ENCODE measurements around the gene COQ8B.
"Not testable (repeated sequence)": the region's sequence is repeated elsewhere in the genome, so short reads cannot be mapped to it uniquely, and the experiment has no call there.

COQ8B gene

DNA sequence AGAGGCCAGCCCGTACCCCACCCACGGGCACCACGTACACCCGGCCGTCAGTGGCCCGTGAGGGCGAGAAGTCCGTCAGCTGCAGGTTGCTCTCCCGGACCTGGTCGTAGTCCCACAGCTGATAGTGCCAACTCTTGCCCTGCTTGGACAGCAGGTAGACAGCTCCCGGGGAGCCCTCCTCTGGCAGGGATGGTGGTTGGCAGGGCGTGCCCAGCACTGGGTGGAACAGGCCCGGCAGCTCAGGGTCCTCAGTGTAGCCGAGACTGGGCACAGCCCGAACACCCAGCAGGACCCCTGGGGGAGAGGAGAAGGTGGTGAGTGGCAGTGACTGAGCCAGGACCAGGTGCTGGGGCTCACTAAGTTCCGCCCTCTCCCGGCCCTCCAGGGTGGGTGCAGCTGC, 25.8 kb upstream of the COQ8B start:
- DNase-seq (ENCODE audit: low spot score) = no peak

DNA sequence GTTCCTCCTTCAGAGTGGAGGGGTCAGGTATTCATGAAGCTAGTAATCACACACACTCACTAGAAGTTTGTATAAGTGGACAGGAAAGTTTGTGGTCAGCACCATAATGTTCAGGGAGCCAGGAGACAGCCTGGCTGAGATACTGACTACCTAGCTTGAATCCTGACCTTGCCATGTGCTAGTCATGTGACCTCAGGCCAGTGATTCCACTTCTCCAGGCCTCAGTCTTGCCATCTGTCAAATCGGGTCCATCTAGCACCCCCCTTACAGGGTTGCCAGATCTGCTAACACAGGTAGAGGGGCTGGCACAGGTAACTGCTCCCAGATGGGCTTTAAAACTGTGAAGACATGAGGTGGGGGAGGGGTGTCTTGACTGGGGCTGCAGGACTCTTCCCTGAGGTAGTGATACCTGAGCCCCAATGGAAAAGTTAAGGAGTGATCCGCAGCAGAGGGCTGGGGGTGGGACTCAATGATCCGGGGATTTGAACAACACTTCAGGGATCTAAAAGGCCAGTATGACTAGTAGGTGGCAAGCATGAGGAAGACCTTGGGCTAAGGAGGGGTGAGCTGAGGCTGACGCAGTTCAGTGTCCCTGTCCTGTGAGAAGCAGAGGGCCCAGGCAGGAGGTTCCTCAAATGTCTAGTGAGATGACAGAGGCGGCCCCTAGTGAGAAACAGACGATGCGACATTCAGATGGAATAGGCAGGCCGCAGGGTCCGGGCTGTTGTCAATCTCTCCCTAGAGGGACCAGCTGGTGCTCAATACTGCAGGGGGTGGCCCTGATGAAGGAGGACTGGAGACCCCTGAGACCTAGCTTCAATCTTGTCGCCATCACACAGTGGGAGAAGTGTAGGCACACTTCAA, 25.1 kb upstream of the COQ8B start:
- no peak for DNase-seq (ENCODE audit: low spot score)

DNA sequence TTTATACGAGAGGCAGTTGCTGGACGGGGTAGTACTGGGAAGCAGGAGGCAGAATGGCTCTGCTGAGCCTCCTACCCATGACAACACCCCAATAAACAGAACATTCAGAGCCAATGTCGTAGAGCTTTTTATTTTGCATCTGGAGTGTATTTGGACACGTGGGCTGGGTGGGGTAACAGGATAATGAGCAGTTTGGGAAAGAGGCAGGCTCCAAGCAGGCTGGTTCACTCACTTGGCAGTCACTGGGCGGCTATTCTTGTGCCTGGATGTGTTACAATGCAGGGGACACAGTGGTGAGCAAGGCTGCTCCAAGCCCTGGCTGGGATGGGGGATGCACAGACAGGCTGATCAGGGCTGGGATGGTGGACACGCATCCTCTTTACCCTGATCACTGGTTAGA, 24.1 kb upstream of the COQ8B start:
- no peak for DNase-seq (ENCODE audit: low spot score)

DNA sequence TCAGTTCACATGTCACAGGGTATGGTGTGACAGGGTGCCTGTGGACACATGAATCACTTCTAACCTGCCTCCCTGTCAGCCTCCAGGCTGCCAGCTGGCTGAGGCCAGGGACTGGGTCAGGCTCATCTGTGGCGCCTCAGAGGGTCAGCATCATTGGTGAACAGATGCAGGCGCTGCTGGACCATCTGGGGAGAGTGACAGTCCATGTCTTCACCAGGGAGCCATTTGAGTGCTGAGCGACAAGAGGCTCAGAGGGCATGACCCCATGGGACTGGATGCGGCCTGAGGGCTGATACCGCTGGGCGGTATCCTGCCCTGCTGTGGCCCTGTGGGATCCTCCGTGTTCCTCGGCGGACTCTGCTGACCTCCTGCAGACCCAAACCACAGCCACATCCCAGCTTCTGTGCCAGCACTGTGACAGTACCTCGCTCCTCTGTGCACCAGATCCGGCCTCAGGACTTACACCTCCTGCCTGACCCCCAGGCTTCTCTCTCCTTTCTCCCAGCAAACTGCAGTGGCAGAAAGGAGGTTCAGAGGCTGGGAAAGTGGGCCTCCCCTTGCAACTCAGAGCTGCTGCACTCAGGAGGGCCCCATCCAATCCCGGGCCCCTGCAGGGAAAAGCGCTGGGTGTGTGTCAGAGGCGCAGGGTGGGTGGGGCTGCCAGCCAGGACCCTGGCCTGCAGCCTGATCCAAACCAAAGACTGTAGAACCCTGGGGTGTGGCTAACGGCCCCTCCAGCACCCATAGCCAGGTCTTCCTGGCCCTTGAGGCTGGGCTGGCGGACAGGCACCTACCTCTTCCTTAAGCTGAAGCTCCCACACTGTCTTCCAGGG, 23.4 kb upstream of the COQ8B start:
- DNase-seq (ENCODE audit: low spot score) = no peak

DNA sequence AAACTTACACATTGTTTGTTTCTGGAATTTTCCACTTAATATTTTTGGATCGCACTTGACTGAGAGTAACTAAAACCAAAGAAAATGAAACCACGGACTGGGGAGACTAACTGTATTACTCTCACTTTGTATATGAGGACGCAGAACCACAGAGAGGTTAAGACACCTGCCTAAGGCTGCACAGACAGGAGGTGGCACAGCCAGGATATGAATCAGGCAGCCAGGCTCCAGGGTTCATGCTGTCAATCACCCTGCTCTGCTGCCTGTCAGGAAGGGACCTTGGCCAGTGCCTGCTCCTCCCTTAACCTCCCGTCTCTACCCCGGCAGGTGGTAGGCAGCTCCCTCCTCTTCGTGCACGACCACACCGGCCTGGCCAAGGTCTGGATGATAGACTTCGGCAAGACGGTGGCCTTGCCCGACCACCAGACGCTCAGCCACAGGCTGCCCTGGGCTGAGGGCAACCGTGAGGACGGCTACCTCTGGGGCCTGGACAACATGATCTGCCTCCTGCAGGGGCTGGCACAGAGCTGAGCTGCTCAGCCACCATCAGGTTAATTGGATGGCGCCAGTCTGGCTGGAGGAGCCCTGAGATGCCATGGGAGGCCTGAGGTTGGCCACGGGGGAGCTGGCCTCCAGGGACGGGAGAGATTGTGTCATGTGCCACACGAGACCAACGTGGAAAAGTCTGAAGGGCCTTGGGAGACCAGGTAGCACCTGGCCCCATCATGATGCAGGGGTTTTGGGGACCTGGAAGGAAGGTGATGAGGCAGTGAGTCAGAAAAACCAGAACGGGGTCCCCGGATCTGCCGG, 22.5 kb upstream of the COQ8B start:
- no peak for DNase-seq (ENCODE audit: low spot score)

DNA sequence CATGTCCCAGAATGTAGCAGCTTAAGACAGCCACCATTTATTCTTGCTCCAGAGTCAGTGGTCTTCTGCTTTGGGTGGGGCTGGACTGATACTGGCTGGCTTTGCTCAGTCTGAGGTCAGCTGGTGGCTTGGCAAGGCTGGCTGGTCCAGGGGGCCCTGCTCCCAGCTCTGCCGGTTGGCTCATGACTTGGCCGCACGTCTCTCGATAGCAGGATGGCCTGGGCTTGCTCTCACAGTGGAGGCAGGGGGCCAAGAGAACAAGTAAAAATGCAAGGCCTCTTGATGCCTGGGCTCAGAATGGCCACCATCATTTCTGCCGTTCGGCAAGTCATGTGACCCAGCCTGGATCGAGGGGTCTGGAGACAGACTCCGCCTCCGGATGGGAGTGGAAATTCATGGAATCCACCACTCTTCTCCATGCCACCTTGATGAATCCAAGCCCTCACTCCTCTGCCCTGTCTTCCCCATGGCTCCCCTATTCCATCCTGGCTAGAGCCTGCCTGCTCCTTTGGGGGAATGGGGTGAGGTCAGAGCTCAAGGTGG, 20.5 kb upstream of the COQ8B start:
- DNase-seq (ENCODE audit: low spot score) = no peak

DNA sequence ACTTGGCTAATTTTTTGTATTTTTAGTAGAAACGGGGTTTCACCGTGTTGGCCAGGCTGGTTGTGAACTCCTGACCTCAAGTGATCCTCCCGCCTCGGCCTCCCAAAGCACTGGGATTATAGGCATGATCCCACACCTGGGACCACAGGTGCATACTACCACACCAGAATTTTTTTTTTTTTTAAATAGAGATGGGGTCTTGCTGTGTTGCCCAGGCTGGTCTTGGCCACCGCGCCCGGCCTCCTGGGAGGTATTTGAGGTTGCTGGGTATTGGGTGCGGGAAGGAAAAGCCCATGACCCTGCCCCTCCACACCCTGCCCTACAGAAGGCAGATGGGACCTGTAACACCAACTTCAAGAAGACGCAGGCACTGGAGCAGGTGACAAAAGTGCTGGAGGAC, 20.0 kb upstream of the COQ8B start:
- DNase-seq (ENCODE audit: low spot score) = no peak

DNA sequence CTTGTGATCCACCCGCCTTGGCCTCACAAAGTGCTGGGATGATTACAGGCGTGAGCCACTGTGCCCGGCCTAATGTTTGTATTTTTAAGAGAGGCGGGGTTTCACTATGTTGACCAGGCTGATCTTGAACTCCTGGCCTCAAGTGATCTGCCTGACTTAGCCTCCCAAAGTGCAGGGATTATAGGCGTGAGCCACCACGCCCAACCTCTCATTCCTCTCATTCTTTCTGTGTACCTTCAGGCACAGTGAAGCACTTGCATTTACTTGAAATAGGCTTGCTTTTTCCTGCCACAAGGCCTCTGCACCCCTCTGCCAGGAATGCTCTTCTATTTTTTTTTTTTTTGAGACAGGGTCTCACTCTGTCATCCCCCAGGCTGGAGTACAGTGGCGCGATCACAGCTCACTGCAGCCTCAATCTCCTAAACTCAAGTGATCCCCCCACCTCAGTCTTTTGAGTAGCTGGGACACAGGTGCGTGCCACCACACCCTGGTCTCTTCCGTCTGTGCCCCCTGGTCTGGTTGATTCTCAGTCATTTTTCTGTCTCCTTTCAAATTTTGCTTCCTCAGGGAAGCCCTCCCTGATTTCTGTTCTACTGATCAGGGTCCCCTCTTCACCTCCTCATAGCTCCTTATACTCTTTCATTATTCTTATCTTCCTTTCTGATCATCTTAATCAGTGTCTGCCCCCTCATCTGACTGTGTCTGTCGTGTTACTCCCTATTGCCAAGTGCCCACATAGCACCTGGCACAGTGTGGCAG, 18.5 kb upstream of the COQ8B start:
- no peak for DNase-seq (ENCODE audit: low spot score)

DNA sequence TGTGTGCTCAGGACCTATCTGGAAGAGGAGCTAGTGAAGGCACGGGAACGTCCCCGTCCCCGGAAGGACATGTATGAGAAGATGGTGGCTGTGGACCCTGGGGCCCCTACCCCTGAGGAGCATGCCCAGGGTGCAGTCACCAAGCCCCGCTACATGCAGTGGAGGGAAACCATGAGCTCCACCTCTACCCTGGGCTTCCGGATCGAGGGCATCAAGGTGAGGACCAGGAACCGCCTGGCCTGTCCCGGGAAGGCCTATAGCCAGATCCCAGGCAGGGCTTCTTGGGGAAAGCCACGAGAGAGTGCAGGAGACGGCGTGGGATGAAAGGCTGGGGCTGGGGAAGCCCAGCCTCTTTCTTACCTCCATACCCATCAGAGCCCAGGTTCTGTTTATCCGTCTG, 16.5 kb upstream of the COQ8B start:
- no peak for DNase-seq (ENCODE audit: low spot score)

DNA sequence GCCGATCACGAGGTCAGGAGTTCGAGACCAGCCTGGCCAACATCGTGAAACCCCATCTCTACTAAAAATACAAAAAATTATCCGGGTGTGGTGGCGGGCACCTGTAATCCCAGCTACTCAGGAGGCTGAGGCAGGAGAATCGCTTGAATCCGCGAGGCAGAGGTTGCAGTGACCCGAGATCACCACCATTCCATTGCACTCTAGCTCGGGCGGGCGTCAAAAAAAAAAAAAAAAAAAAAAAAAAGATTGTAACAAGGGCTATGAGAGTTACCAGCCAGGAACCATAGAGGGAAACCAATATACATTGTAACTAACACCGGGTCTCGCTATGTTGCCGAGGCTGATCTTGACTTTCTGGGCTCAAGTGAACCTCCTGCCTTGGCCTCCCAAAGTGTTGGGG, 15.6 kb upstream of the COQ8B start:
- not testable (repeated sequence) for DNase-seq (ENCODE audit: low spot score)

DNA sequence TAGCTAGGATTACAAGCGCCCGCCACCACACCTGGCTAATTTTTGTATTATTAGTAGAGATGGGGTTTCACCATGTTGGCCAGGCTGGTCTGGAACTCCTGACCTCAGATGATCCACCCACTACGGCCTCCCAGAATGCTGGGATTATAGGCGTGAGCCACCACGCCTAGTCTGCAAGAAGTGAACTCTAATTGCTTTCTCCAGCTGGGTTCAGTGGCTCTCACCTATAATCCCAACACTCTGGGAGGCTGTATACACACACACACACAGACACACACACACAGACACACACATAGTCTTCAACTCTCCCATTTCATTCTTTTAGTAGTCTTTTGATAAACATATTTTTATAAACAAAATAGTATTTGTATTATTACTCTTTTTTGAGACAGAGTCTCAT, 13.4 kb upstream of the COQ8B start:
- not testable (repeated sequence) for DNase-seq (ENCODE audit: low spot score)

DNA sequence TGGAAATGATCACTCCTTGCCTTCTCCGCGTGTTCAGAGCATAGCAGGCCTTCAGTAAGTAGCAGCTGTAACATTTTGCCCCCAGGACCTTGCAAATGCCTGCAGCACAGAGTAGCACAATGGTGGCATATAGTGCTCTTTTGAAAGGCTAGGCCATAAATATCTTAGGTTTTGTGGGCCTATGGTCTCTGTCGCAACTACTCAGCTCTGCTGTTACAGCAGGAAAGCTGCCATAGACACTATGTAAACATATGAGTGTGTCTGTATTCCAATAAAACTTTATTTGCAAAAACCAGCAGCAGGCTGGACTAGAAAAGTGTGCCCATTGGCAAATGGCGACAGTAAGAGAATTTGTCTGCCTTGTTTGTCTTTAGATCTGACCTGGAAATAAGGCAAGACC, 9.6 kb upstream of the COQ8B start:
- DNase-seq (ENCODE audit: low spot score) = no peak

DNA sequence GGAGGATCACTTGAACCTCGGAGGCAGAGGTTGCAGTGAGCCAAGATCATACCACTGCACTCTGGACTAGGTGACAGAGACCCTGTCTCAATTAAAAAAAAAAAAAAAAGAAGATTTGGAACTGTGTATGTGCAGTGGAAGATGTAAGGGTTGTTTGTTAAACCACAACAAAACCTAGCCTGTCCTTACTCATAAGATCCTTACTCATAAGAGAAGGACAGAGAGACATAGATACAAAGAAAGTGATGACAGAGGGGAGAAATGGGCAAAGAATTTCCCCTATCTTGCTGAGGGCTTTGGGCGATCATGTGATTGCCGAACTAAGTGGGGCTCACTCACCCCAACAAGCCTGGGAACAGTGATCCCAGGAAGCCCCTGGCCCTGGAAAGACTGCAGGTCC, 8.2 kb upstream of the COQ8B start:
- no peak for DNase-seq (ENCODE audit: low spot score)

DNA sequence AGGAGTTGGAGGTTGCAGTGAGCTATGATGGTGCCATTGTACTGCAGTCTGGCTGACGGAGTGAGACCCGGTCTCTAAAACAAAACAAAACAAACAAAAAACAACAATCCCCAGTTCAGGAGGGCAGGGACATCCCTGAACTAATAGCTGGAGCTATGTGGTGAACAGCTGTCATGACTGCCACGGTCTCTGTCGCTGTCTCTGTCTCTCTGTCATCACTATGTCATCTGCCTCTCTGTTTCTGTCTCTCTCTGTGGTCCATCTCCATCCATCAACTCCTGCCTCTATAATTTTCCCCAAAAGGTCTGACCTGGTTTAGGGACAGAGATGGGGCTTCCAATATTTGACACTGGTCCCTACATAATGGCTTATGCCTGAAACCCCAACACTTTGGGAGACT, 7.6 kb upstream of the COQ8B start:
- no peak for DNase-seq (ENCODE audit: low spot score)

DNA sequence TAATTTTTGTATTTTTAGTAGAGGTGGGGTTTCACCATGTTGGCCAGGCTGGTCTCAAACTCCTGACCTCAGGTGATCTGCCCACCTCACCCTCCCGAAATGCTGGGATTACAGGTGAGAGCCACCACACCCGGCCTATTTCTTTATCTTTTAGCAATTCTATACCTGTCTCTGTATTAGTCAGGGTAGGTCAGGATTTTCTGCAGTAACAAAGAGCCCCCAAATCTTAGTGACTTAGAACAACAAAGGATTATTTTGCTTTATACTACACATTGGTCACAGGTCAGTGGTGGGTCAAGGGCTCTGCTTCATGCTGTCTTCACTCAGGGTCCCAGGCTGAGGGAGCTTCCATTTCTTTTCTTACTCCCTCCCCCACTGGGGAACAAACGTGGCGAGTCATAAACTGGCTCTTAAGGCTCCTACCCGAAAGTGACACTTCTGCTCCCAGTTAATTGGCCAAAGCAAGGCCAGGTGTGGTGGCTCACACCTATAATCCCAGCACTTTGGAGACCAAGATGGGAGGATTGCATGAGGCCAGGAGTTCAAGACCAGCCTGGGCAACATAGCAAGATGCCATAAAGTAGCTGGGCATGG, 7.1 kb upstream of the COQ8B start:
- no peak for DNase-seq (ENCODE audit: low spot score)

DNA sequence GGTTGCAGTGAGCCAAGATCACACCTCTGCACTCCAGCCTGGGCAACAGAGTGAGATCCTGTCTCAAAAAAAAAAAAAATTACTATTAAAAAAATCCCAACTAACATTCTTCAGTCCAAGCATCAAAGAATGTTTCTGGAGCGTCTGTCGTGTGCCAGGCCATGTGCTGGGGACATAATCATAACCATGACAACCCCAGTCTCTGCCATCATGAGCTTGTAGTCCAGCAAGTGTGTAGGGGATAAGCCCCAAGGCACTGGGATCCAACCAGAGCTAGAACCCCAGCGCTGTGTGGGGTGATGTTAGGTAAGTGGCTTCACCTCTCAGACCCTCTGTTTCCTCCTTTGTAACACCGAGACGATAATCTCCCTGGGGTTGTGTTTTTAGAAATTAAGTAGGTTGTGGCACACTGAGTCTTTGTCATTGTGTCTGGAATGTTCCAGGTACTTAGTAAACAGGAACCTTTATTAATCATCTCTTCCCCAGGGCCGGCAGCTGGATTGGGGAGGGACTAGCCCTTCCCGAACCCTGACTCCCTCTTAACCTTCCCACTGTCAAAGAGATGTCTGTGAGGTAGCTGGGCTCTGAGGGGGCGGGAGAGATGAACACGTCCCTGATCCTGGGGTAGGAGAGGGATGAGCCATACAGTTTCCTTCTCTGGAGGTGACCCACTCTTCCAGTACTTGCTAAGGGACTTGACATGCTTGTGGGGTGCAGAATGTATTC, 5.4 kb upstream of the COQ8B start:
- DNase-seq (ENCODE audit: low spot score) = no peak

DNA sequence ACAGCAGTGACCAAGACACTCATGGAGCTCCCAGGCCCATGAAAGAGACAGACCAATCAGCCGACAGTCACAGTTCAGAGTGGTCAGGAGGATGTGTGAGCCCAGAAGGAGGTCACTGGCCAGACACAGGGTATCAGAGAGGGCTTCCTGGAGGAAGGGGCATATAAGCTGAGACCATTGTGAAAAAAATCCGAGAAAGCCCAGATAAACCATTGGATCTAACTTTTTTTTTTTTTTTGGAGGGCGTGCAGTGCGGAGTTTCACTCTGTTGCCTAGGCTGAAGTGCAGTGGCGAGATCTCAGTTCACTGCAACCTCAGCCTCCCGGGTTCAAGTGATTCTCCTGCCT, 4.4 kb upstream of the COQ8B start:
- DNase-seq (ENCODE audit: low spot score) = no peak

DNA sequence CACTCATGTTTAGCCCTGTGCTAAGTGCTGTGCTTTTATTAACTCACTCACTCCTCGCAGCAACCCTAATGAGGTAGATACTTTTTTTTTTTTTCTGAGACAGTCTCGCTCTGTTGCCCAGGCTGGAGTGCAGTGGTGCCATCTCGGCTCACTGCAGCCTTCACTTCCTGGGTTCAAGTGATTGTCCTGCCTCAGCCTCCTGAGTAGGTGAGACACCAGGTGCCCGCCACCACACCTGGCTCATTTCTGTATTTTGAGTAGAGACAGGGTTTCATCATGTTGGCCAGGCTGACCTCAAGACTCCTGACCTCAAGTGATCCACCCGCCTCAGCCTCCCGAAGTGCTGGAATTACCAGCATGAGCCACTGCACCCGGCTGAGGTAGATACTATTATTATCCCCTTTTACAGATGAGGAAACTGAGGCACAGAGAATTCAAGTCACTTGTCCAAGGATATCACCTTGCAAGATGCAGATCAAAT, 2.8 kb upstream of the COQ8B start:
- DNase-seq (ENCODE audit: low spot score) = no peak

DNA sequence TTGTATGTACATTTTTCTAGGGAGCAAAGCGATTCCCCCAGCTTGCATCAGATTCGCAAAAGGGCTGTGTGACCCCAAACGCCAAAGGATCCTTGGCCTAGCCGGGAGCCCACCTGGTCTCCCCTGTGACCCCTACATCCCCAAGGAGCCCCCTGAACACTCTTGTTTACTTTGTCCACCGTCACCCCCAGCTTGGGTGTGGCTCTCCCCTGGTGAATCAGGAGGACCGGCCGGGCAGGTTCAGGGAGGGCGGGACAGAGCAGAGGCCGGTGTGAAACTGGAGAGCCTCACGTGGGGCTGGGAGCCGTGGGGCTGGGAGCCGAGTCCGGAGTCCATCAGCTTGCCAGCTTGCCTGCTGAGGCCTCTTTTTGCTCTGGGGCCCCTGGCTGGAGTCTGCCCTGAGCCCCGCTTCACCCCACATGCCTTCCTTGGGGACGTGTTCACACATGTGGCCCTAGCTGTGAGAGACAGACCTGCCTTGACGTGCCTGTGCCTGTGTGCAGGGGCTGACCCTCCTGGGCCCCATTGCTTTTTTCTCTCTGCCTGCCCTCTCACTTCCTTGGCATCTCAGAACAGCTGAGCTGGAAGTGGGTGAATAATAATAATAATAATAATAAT, 2.2 kb upstream of the COQ8B start:
- peak; percentile 82 for DNase-seq (ENCODE audit: low spot score)
